NCI-H526 treated with DMSO at 0.1 percent for 48 hours (cell line): ENCODE data around the gene MAFB.

Experiments used
- DNase-seq: peaks from one replicate; lab custom pipeline; 2025; lab: John Stamatoyannopoulos, UW

The MAFB gene

DNA sequence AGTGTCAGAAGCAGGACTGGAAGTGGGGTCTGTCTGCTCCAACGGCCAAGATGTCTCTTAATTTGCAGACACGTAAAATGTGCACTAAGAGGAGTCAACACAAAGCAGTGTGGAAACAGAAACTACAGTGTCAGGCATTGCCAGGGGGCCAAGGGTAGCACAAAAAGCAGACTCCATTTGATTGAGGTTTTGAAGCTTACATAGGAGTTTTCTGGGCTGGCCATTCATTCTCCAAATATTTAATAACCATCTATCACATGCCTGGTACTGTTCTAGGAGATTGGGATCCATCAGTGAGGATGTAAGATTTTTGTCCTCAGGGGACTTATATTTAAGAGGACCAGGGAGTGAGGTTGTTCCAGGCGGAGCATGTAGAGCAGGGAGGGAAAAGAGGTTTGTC, 29.5 kb downstream of the MAFB start:
- DNase-seq, result no peak

- no peak for DNase-seq
Measured at GRCh38 chr20:40658509-40658908, 30.5 kb downstream of the MAFB start.

DNA sequence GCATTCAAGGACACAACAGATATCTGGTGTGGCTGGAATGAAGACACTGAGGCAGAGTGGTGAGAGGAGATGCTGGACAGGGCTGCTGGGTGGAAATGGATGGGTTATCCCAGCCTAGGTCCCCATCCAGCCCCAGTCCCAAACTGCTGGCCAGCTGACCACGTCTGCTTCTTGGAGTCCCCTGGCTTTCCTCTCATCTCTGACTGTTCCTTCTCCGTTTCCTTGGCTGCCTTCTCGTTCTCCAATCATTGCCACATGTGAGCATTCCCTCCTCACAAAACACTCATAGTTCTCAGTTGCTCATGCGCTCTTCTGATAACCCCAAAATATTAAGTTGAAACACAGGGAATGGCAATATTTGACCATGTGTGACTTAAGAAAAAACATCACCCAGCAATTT, 31.5 kb downstream of the MAFB start:
- DNase-seq, result no peak

DNA sequence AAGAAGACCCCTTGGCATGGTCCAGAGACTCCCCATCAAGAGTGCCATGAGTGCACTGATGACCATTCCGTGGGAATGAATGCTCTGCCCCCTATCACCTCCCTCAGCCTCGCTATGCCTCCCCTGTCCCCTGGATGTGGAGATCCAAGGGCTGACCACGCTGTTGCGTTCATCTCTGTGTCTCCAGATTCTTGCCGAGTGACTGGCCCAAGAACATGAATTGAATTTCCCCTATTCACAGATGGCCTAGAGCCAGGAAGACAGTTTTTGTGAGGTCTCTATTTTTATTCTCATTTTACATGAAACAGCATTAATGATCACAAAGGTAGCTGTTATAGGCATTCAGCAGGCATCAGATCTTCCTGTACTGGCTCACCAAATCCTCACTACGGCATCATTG, 33.6 kb downstream of the MAFB start:
- DNase-seq, result no peak

DNA sequence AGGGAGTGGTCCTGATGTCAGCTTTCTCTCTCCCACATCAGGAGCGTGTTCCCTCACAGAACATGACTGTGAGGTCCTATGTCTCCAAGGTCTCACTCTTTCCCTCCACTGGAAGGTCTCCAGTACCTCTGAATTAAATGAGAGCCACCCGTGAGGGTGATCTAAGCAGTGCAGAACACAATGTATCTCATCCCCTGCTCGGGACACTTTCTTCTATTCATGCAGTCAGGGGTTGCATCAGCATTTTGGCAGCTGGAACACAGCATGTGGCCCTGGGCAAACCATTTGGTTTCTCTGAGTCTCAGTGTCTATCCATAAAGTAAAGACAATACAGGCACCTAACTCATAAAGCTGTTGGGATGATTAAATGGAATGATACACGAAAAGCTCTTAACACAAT, 34.2 kb downstream of the MAFB start:
- no peak for DNase-seq

DNA sequence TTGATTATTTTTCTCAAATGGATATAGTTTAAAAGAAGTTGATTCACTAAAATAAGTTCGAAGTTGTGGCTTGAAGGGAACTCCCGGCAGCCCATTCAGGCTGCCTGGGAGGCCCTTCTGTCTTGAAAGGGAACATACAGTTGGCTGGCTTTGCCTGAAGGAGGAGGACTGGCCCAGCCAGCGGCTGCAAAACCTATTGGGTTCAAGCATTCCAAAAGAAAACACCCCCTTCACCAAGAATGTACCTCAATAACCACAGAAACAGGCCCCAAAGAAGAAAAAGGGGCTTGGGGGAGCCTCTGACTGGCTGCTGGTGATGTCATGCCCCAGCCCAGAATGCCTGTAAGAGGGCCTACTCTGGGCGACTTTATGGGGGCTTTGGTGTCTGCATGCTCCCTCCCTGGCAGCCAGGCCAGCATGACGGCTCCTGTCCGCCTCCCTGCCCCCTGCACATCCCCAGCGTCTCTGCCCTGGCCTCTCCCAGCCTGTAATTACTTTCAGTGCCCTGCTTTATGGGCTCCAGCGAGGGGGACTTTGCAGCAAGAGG, 36.5 kb downstream of the MAFB start:
- no peak for DNase-seq

DNA sequence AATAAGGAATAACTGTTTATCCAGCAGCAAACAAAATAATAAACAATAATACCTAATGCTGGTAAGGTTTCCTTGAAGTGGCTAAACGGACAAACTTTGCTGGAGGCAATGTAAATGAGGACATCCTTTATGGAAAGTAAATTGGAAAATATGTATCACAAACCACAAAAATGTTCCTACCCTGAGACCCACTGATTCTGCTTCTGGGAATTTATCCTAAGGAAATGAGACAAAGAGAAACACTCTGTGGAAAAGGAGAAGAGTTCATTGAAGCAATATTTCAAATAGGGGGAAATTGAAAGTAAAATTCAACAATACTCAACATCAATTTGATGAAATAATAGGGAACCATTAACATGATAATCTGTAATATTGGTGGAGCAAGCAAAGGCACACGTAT, 37.9 kb downstream of the MAFB start:
- DNase-seq, result no peak

GRCh38 chr20:40650707-40651106, 38.3 kb downstream of the MAFB start:
- no peak for DNase-seq

DNA sequence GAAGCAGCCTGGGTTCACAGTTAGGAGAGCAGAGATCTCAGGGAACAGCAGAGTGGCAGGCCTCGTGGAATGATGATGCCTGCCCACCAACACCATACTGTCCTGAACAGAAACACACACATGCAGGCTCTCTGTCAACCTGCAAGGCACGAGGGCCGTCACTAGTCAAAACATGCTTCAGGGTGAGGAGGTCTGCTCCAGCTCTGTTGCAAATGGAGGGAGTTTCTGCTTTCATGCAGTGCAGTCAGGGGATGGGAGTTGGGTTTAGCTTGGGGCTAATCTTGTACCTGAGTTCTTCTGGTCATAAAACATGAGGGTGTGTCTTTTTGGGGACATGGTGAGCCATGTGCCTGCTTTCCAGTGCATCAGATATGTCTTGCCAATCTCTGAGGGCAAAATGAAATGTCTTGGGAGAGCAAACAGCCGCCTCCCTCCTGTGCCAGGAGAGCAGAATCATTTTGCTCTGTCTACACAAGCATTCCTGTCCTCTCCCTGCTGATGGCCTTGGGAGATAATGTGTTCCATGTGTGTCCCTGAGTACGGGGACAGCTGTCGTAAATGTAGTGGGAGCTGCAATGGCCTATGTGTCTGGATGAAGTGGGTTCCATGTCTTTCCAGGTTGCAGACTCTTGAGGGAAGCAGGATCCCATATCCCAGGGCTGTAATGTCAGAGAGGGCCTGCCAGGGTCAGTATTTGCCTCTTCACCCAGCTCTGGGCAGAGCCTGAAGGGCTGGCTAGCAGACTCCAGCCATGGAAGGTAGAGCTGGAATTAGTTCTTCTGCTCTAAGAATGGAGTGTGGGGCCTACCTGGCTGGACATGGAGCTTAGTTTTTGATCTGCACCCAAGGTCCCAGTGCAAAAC, 40.6 kb downstream of the MAFB start:
- no peak for DNase-seq

DNA sequence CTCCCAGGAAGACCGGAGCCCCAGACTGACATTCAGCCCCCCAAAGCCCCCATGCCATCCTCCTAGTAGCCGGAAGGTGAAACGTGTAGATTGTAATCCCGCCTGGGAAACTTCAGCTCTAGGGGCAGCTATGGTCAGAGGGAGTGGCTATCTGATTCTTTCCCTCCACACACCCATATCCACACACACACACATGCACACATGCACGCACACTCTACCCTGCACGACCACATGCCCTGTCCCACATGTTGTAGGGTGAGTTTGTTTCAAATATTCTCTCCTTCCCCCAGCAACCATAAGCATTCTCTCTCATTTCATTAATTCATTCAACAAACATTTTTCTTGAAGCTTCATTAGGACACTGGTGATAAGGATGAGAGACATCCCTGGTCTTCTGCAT, 42.2 kb downstream of the MAFB start:
- no peak for DNase-seq

GRCh38 chr20:40646361-40646760, 42.7 kb downstream of the MAFB start:
- no peak for DNase-seq

DNA sequence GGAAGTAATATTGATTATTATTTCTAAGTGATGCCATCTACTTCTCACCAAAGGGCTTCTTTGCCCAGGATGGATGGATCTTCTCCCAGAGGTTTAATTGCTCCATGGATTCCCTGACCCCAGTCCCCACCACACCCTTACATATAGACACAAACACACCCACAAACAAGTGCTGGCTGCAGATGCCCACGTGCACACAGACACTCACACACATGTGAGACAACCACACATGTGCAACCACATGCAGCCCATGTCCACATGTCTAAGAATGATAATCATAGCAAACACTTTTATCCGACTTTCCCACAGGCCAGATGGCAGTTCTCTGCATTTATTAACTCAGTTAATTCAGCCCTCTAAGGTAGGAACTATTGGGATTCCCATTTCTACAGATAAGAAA, 44.2 kb downstream of the MAFB start:
- DNase-seq, result no peak

GRCh38 chr20:40643891-40644290, 45.1 kb downstream of the MAFB start:
- no peak for DNase-seq

- DNase-seq, result no peak
Measured at GRCh38 chr20:40641809-40642208, 47.2 kb downstream of the MAFB start.

GRCh38 chr20:40641202-40641601, 47.8 kb downstream of the MAFB start:
- no peak for DNase-seq

DNA sequence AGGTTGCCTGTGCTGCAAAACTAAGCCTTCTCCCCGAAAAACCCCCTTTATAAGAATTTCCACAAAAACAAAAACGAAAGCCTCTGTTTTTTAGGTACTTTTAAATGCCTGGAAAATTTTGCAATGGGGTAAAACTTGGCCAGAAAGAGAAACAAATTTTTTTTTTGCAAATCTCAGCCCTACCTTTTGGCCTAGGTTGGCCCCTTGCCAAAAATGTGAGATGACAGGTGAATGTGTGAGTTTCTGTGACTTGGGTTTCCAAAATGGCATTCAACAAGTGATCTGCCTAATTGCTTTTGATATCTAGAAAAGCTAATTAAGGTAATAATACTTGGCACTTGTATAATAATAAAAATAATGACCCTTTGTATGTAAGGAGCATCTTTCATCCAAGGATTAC, 48.4 kb downstream of the MAFB start:
- DNase-seq, result no peak

- DNase-seq, result no peak
Measured at GRCh38 chr20:40639676-40640355, 49.2 kb downstream of the MAFB start.

DNA sequence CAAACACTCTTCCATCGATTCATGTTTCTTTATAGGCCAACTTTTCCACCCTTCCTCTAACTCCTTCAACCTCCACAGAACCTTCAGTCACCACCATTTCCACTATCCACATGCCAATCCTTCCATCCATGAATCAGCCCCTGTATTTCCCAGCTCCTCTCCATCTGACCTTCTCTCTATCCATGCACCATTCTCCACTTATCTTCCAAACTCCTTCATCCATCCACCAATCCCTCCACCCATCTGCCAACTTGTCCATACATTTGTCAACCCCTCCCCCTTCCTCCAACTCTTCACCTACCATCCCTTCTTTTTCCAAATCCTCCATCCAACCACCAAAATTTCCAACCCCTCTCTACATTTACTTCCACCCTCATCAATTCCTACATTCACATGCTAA, 49.9 kb downstream of the MAFB start:
- DNase-seq, result no peak

DNA sequence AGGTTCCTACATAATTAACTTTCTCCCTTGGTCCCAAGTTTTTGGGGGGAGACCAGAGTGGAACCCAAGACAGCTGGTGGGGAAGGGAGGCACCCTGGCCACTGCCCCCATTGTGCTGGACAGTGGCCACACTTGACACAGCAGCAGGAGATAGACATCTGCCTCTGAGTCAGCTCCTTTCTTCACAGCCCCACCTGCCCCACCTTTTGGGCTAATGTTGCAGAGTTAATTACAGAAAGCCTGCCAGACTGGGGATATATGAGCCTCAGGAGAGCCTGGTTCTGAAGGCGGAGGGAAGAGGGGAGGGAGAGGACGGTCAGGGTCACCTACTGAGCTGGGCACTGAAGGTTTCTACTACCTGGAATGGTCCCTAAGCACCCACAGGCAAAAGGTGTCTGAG, 50.6 kb downstream of the MAFB start:
- no peak for DNase-seq

DNA sequence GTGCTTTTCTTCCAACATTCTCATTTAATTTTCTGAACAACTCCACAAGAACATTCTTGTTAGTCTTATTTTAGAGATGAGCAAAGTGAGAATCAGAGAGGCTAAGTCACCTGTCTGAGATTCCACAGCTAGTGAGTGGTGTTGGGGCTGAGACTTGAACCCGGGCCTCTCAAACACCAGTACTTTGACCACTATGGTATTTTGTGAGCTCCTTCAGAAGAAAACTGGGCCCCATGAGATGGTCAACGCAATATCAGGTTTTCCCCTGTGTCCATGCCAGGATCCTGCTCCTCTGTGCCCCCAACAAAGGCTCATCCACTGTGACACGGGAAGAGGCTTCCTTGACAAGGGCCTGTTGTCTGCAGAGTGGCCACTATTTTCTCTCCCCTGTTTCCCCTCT, 51.9 kb downstream of the MAFB start:
- no peak for DNase-seq

- DNase-seq, result no peak
Measured at GRCh38 chr20:40636486-40636885, 52.5 kb downstream of the MAFB start.

GRCh38 chr20:40635971-40636370, 53.1 kb downstream of the MAFB start:
- DNase-seq, result no peak
